Rectal smooth muscle tissue (tissue), 1 donor: ENCODE data around the gene PHYKPL.

ENCODE experiments used
- H3K27ac ChIP-seq: one replicate; pipeline ENCODE4 v1.7.0; 2013; ENCODE audit warnings: low read depth, low read length, inconsistent platforms
- H3K27me3 ChIP-seq: one replicate; pipeline ENCODE4 v1.7.0; 2013; ENCODE audit warnings: low read length; ENCODE audit not compliant: control insufficient read depth, insufficient read depth
- H3K36me3 ChIP-seq: one replicate; pipeline ENCODE4 v1.7.0; 2013; ENCODE audit warnings: low read length; ENCODE audit not compliant: control insufficient read depth, insufficient read depth
- H3K4me1 ChIP-seq: one replicate; pipeline ENCODE4 v1.7.0; 2013; ENCODE audit warnings: low read length; ENCODE audit not compliant: control insufficient read depth, insufficient read depth
- H3K4me3 ChIP-seq: one replicate; pipeline ENCODE4 v1.7.0; 2013; ENCODE audit warnings: low read length
- H3K9ac ChIP-seq: one replicate; pipeline ENCODE4 v1.7.0; 2013; ENCODE audit warnings: low read length

Gene PHYKPL

GRCh38 chr5:178232124-178232919 lies at the start of gene PHYKPL:
Gene PHYKPL (minus strand): TSS chr5:178232802. CDS start chr5:178232550, 252 bp downstream.
- peak within 1 kb of the TSS; percentile 94 for H3K27ac ChIP-seq
- peaks cover 14% of the 10 kb centered on the region for H3K36me3 ChIP-seq
- H3K4me1 ChIP-seq: peaks cover 10% of the 10 kb centered on the region
- H3K27me3 ChIP-seq: no peaks in the 10 kb centered on the region
- peak within 1 kb of the TSS; percentile 78 for H3K9ac ChIP-seq
- H3K4me3 ChIP-seq: peak within 1 kb of the TSS; percentile 86

DNA sequence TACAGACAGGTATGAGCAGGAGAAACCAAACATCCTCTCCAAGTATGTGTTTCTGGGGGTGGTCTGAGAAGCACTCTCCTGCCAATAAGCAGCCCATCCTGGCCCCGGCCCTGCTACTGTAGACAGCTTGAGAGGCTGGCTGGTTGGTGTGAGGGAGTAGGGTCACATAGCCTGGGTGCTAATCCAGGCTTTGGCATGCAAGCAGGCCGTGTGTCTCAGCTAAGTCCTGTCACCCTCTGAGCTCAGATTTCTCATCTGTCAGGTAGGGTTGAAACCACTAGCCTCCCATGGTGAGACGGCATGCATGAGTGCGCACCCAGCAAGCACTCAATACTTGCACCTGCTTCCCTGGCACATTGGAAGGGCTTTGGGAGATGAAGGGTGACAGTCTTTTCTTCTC lies 49.8 kb upstream of the PHYKPL start:
- H3K27me3 ChIP-seq: no peaks in the 10 kb centered on the region
- H3K27ac ChIP-seq: no peak overlapping the region
- H3K4me3 ChIP-seq: no peak overlapping the region
- no peaks in the 10 kb centered on the region for H3K4me1 ChIP-seq
- H3K9ac ChIP-seq: no peak overlapping the region
- H3K36me3 ChIP-seq: no peaks in the 10 kb centered on the region

DNA sequence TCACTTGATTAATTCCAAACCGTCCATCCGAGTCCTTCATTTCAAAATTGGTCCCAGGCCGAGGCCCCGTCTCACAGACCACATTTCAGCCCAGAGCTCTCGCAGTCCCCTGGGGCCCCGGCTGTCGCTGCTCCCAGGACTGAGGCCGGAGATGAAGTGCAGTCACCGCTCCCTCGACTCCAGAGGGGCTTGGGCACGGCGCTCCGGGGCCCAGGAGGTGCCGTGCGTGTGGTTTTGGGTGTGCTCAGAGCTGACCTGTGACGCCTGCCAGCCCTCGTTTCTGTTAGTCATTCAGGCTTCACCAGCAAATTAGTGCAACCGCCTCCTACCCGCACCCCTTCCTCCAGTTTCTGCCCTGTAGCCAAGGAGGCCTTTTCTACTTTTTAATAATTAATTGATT lies 48.7 kb upstream of the PHYKPL start:
- H3K27me3 ChIP-seq: no peaks in the 10 kb centered on the region
- H3K9ac ChIP-seq: no peak overlapping the region
- H3K4me3 ChIP-seq: no peak overlapping the region
- no peak overlapping the region for H3K27ac ChIP-seq
- H3K36me3 ChIP-seq: no peaks in the 10 kb centered on the region
- no peaks in the 10 kb centered on the region for H3K4me1 ChIP-seq

- Histone ChIP-seq H3K27me3 (no peaks in the 10 kb centered on the region), H3K9ac (no peak overlapping the region), H3K4me1 (no peaks in the 10 kb centered on the region), H3K36me3 (no peaks in the 10 kb centered on the region), H3K4me3 (no peak overlapping the region), H3K27ac (no peak overlapping the region)
These were observed 48.0 kb upstream of the PHYKPL start for GRCh38 chr5:178280631-178281030.

DNA sequence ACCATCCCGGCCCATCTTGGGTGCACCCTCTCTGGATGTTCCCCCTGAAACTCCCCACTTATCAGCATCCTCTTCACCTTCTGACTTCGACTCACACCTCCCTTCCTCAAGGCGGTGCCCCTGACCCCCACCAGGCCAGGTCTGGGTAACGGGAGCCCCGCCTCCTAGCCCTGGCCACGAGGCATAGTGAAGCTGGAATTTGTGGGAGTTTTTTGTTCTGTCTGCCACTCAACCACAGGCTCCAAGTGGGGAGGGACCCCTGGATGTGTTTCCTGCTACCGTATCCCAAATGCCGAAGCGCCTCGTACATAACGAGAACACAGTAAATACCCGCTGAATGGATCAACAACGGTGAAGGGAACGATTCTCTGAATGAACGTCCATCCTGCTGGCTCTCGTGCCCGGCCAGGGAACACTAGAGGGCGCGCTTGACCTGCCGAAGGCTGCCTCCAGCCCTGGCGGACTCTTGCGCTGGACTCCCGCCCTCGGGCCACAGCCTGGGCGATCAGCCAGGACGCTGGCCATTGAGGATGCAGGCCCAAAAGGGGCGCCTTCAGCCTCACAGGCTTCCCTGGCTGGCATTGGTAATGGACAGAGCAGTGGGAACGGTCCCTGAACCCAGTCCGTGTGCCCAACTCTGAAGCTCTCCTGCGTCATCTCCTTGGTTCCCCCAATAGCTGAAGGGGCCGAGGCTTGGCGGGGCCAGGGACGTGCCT lies 47.3 kb upstream of the PHYKPL start:
- Histone ChIP-seq H3K36me3 (no peaks in the 10 kb centered on the region), H3K4me3 (no peak overlapping the region), H3K27ac (no peak overlapping the region), H3K9ac (no peak overlapping the region), H3K27me3 (no peaks in the 10 kb centered on the region), H3K4me1 (no peaks in the 10 kb centered on the region)

- Histone ChIP-seq H3K4me1 (no peaks in the 10 kb centered on the region), H3K36me3 (no peaks in the 10 kb centered on the region), H3K9ac (no peak overlapping the region), H3K4me3 (no peak overlapping the region), H3K27me3 (no peaks in the 10 kb centered on the region), H3K27ac (no peak overlapping the region)
These were observed 46.6 kb upstream of the PHYKPL start for GRCh38 chr5:178279026-178279722.

- Histone ChIP-seq H3K4me3 (no peak overlapping the region), H3K36me3 (no peaks in the 10 kb centered on the region), H3K27ac (no peak overlapping the region), H3K27me3 (no peaks in the 10 kb centered on the region), H3K4me1 (no peaks in the 10 kb centered on the region), H3K9ac (no peak overlapping the region)
These were observed 45.9 kb upstream of the PHYKPL start for GRCh38 chr5:178278358-178279023.

GRCh38 chr5:178277866-178278265 lies 45.3 kb upstream of the PHYKPL start:
- Histone ChIP-seq H3K27ac (no peak overlapping the region), H3K4me1 (no peaks in the 10 kb centered on the region), H3K4me3 (no peak overlapping the region), H3K36me3 (no peaks in the 10 kb centered on the region), H3K9ac (no peak overlapping the region), H3K27me3 (no peaks in the 10 kb centered on the region)

DNA sequence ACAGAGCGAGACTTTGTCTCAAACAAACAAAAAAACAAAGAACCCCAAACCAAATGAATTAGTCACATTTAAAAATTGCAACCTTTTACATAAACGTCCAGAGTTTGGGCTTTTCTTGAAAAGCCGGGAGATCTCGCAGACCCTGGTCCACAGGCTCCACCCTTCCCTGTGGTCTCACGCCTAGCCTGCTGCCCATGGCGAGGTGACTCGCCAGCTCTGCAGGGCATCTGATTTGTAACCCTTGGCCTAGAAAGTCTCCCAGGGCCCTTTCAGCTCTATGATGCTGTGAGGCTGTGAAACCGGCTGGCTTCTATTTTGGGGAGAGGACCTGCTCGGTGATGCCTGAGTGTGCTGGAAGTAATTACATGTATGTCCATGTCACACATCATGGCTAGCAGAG lies 44.7 kb upstream of the PHYKPL start:
- no peak overlapping the region for H3K27ac ChIP-seq
- H3K4me3 ChIP-seq: no peak overlapping the region
- no peak overlapping the region for H3K9ac ChIP-seq
- H3K36me3 ChIP-seq: no peaks in the 10 kb centered on the region
- H3K4me1 ChIP-seq: no peaks in the 10 kb centered on the region
- H3K27me3 ChIP-seq: no peaks in the 10 kb centered on the region

DNA sequence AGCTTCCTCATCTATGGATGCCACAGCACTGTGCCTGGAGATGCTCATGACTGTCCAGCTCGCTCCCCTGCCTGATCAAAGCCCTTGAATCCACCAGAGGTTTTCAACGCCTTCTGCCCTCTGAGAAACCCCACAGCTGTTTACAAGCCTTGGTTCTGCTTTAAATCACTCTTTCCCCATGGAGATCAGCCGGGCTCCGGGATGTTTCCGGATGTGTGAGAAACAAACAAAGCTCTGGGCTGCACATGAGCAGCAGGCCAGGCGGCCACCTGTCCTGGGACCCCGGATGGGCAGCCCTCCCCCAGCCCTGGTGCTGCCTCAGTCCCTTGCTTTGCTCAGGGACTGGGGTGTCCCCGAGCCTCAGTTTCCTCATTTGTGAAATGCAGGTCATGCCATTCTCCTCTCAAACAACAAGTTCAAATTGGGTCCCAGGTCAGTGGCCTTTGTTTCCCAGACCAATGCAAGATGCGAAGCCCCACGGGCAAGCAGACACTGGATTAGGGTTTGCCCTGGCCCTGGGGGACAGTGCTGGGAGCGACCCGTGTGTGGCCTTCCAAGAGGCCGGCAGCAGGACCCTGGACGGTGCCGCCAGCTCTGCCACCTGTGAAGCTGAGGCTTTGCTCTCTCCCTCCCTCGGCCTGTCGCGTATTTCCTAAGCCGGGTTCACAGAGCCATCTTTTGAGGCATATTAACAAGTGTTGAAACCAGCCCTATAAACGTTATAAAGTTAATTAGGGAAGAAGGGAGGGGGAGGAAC lies 42.4 kb upstream of the PHYKPL start:
- no peaks in the 10 kb centered on the region for H3K4me1 ChIP-seq
- H3K36me3 ChIP-seq: no peaks in the 10 kb centered on the region
- H3K9ac ChIP-seq: no peak overlapping the region
- H3K4me3 ChIP-seq: no peak overlapping the region
- no peak overlapping the region for H3K27ac ChIP-seq
- H3K27me3 ChIP-seq: no peaks in the 10 kb centered on the region

- H3K27me3 ChIP-seq: no peaks in the 10 kb centered on the region
- H3K4me1 ChIP-seq: no peaks in the 10 kb centered on the region
- no peak overlapping the region for H3K9ac ChIP-seq
- no peak overlapping the region for H3K27ac ChIP-seq
- no peak overlapping the region for H3K4me3 ChIP-seq
- H3K36me3 ChIP-seq: no peaks in the 10 kb centered on the region
These were observed 41.3 kb upstream of the PHYKPL start for GRCh38 chr5:178273665-178274541.
